NK-92 (cell line): ENCODE measurements around the gene DYNC1I1.

Experiments used
- DNase-seq: peaks from one replicate; lab custom pipeline; 2025; ENCODE audit not compliant: unreplicated experiment; lab: John Stamatoyannopoulos, UW

Gene DYNC1I1

GRCh38 chr7:96016056-96016586, 243.8 kb downstream of the DYNC1I1 start:
- DNase-seq: no peak

DNA sequence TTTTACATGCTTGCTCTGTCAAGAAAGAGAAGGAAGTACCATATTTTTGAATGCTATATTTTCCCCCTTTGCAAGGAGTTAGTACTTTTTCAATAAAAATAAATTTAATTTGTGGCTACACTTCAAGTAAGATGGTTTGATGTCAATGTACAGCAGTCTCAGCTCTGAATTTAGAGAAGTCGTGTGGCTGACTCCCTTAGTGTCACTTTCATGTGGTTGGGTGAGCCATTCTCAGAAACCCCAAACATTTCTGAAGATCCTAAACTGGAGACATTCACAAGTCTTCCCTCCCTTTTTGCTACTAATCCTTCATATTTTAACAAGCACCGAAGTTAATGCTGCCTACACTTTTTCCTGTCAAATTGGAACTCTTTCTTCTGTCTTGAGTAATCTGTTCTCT, 244.4 kb downstream of the DYNC1I1 start:
- DNase-seq: no peak

GRCh38 chr7:96017877-96018276, 245.5 kb downstream of the DYNC1I1 start:
- DNase-seq: no peak

- no peak for DNase-seq
Measured at GRCh38 chr7:96021568-96021967, 249.2 kb downstream of the DYNC1I1 start.

DNA sequence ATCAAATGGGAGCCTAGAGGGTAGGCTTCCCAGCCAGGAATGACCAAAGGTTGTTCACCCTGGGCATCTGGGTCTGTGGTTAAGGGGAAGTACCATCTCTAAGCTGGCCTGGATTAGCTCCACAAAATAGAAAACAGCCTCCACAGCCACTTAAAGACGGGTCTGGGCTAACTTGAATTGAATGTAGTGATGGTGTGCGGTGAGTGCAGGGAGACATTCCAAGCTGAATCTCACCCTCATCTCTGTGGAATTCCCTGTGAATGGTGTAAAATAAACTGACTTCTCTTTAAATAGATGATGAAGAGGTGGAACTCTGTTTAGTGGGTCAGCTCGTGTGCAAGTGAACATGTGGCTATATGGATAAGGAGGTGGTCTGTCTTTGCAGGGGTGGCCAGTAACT, 251.0 kb downstream of the DYNC1I1 start:
- no peak for DNase-seq

DNA sequence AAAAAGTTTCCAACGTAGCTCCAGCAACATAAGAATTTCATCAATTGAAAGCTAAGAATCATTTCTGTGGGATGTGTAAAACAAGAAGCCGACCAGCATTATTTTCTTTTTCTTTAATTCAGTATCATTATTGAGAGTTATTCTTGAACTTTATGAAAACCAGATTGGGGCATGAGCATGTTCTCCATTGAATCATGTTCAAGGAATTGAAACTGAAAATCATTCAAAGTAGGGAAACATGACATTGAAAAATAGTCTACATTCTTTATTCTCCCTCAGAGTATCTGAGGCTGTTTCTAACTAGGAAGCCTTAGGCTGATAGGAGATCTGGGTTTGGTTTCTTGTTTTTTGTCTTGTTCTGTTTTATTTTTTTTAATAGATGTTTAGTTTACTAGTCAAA, 253.7 kb downstream of the DYNC1I1 start:
- no peak for DNase-seq

- no peak for DNase-seq
Measured at GRCh38 chr7:96026611-96027010, 254.3 kb downstream of the DYNC1I1 start.

- no peak for DNase-seq
Measured at GRCh38 chr7:96028729-96029128, 256.4 kb downstream of the DYNC1I1 start.

DNA sequence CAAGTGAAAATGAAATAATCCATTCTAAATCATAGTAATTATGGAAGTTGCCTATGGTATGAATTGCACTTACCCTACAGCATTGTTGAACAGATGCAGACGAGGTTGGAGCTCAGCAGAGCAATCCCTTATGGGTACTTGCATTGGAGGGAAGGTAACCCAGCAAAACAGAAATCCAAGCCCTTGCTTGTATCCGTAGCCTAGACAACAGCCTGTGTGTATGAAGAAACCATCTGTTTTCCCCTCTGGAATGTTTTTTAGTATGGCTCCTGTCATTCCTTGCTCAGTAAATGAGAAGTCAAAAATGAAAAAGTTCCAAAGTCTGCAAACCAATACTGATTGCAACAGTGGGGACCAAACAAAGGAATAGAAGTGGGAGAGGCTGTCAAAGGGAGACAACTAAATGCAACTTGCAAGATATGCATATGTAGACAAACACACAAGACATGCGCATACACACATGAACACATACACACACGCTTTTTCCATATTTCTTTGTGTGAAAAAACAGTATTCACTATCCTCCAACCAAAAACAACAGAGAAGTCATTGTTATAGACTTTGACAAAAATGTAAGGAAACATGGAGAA, 260.8 kb downstream of the DYNC1I1 start:
- DNase-seq: no peak

- DNase-seq: no peak
Measured at GRCh38 chr7:96034940-96035727, 262.8 kb downstream of the DYNC1I1 start.

- DNase-seq: no peak
Measured at GRCh38 chr7:96040250-96040772, 268.0 kb downstream of the DYNC1I1 start.

- no peak for DNase-seq
Measured at GRCh38 chr7:96041171-96041570, 268.8 kb downstream of the DYNC1I1 start.

GRCh38 chr7:96045181-96045580, 272.8 kb downstream of the DYNC1I1 start:
- DNase-seq: no peak

GRCh38 chr7:96045919-96046318, 273.6 kb downstream of the DYNC1I1 start:
- DNase-seq: no peak

DNA sequence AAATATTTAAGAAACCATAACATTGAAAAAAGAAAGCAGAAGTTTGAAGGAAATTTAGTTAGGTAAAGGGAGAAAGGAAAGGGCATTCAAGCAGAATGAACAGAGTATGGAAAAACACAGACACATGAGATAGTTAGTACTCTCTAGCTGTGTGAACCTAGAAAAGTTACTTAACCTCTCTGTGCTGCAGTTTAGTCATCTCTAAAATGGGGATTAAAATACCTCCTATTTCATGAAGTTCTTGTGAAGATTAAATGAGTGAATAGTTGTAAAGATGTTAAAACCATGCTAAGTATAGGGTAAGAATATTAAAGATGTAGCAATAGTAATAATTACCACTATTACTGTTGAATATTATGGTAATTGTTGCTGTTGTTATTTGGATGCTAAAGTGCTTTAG, 279.9 kb downstream of the DYNC1I1 start:
- no peak for DNase-seq

- no peak for DNase-seq
Measured at GRCh38 chr7:96052860-96053470, 280.6 kb downstream of the DYNC1I1 start.

- DNase-seq: no peak
Measured at GRCh38 chr7:96055717-96056116, 283.4 kb downstream of the DYNC1I1 start.

DNA sequence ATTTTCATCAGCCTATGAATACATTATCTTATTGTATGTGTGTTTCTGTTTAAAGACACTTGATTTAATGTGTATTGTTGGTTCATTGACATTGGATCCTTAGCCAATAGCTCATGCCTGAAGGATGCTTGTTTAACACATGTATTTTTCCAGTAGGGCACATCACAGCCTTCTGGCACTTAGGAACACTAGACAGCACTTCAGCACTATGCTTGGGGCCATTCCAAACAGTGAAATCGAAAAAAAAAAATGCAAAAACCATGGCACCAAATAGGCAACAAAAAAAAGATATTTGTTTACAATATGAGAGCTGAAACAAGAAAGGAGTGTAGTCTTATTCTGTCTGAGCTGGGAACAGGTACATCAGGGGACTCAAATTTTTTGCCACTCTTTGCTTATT, 286.7 kb downstream of the DYNC1I1 start:
- DNase-seq: no peak

- no peak for DNase-seq
Measured at GRCh38 chr7:96061009-96061408, 288.7 kb downstream of the DYNC1I1 start.

GRCh38 chr7:96061844-96062243, 289.5 kb downstream of the DYNC1I1 start:
- no peak for DNase-seq

- no peak for DNase-seq
Measured at GRCh38 chr7:96067321-96067720, 295.0 kb downstream of the DYNC1I1 start.

DNA sequence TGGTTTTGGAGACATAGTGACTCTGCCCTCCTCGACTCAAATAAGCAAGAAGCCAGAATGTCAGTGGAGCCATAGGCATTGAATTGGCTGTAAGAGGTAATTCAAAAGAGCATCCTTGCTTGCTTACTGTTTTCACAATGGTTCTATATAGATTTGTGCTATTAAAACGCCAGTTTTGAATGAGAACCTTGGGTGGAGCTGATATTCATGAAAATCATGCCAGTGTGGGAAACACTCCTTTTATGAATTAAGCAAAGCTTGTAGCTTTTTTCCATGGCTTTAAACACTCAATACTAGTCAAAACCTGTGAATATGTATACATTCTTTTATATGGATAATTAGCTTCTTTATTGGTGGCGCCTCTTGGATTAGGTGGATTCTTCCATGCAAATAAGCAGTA, 297.0 kb downstream of the DYNC1I1 start:
- no peak for DNase-seq
